Measurements from ENCODE around the gene LMO4. TPM values are rescaled to one million over a fixed set of nuclear protein-coding genes. Genes with fewer than 3 reads are reported as not detected.

The LMO4 gene
- total RNA-seq, 1 donor from 2014 or later: 37.1 TPM

DNA sequence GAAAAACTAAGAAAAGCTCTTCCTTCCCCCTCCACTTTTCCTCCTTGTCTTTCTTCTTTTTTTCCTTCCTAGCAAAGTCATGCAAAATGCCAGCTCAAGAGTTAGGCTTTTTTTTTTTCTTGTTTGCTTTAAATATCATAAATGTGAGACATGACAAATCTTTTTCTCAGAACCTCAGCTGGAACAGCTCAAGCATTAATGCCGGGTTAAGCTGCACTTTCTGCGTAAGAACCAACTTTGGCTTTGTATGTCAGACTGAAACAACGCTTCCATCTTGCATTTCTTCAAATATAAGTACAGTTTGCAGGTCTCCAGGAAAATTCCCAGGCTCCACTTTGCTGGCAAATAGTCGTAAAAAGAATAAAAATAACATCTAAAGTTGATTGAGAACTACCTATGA lies 20.7 kb upstream of the LMO4 start:
- CTCF ChIA-PET: no interaction called here
- no peak overlapping the region for H3K27ac Mint-ChIP-seq
- no peaks in the 10 kb centered on the region for H3K4me1 Mint-ChIP-seq

GRCh38 chr1:87314091-87314490 lies 14.6 kb upstream of the LMO4 start:
- Mint-ChIP-seq H3K4me3 (no peak overlapping the region), H3K27me3 (no peaks in the 10 kb centered on the region), H3K27ac (no peak overlapping the region), H3K9me3 (no peaks in the 10 kb centered on the region), H3K4me1 (peaks cover 17% of the 10 kb centered on the region), H3K36me3 (ENCODE audit: low read depth) (no peaks in the 10 kb centered on the region)
- intact Hi-C loops (cut with micrococcal nuclease): no loop called here
- DNase-seq: no peak
- no peak for ATAC-seq (ENCODE audit: low read depth)
- ChIA-PET CTCF (interaction anchor here (1.0 kb wide), 1 partner anchor 639 kb away, joined by 3 read pairs; no protein-coding TSS in a partner anchor), POLR2A (no interaction called here)
- TF ChIP-seq CTCF (IDR thresholded peaks at IDR 0.05): no peak

More for the DNA sequence above, 20.7 kb upstream of the LMO4 start:
- Mint-ChIP-seq H3K4me3 (no peak overlapping the region), H3K27me3 (peaks cover 3% of the 10 kb centered on the region), H3K36me3 (ENCODE audit: low read depth) (no peaks in the 10 kb centered on the region), H3K9me3 (no peaks in the 10 kb centered on the region)
- intact Hi-C loops (cut with micrococcal nuclease): no loop called here
- ATAC-seq (ENCODE audit: low read depth): no peak
- POLR2A ChIA-PET: no interaction called here
- TF ChIP-seq CTCF (IDR thresholded peaks at IDR 0.05): no peak
- DNase-seq: no peak

DNA sequence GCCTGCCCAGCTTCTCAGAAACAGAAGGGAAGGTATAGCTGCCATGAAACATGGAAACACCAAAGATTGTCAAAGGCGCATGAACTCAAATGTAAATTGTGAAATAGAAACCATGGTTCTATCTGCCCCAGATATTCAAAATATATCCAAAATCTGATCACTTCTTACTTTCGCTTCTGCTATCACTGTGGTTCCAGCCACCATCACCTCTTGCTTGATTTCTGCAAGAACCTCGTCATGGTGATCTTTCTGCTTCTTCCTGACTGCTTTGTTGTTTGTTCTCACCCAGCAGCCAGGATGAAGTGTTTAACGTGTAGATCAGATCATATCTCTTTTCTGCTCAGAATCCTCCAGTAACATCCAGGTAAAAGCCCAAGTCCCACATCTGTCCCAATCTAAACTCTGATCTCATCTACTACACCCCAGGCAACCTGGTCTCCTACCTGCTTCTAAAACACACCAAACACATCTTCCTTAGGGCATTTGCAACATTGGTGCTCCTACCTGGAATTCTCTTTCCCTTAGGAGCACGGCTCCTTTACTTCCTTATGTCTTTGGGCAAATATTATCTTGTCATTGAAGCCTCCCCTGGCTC lies 10.5 kb upstream of the LMO4 start:
- Mint-ChIP-seq H3K4me1 (peaks cover 17% of the 10 kb centered on the region), H3K4me3 (peak overlapping the region; percentile 29), H3K27me3 (no peaks in the 10 kb centered on the region), H3K27ac (no peak overlapping the region), H3K9me3 (no peaks in the 10 kb centered on the region), H3K36me3 (ENCODE audit: low read depth) (no peaks in the 10 kb centered on the region)
- DNase-seq: no peak
- ChIA-PET CTCF (interaction anchor here (0.7 kb wide), 1 partner anchor 10 kb away, joined by 3 read pairs; no protein-coding TSS in a partner anchor), POLR2A (interaction anchor here (1.6 kb wide), 1 partner anchor 11 kb away, joined by 9 read pairs; the partner anchor contains the start of gene LMO4)
- intact Hi-C loops (cut with micrococcal nuclease): no loop called here
- TF ChIP-seq CTCF (IDR thresholded peaks at IDR 0.05): no peak
- ATAC-seq (ENCODE audit: low read depth): peak; percentile 47

DNA sequence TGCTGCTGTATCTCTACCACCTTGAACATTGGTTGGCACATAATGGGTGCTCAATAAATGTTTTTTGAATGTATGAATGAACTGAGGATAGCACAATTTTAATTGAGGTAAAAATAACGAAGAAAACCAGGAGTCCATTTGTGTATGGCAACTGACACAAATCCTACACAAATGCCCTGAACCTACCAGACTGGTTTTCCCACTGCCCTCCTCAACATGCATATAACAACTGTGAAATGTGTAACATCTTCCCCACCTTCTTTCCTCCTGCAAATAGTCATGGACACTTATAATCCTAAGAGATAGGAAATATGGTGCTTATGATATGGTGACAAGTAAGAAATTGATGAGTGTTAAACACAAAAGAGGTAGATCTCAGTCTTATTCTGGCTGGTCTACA lies 9.9 kb upstream of the LMO4 start:
- H3K27ac Mint-ChIP-seq: no peak overlapping the region
- peaks cover 17% of the 10 kb centered on the region for H3K4me1 Mint-ChIP-seq
- no peaks in the 10 kb centered on the region for H3K36me3 Mint-ChIP-seq (ENCODE audit: low read depth)
- intact Hi-C loops (cut with micrococcal nuclease): no loop called here
- no peaks in the 10 kb centered on the region for H3K27me3 Mint-ChIP-seq
- ChIA-PET CTCF (no interaction called here), POLR2A (no interaction called here)
- no peaks in the 10 kb centered on the region for H3K9me3 Mint-ChIP-seq
- TF ChIP-seq CTCF (IDR thresholded peaks at IDR 0.05): no peak
- ATAC-seq (ENCODE audit: low read depth): no peak
- DNase-seq: no peak
- H3K4me3 Mint-ChIP-seq: no peak overlapping the region

GRCh38 chr1:87325982-87326738 lies 2.5 kb upstream of the LMO4 start:
- Mint-ChIP-seq H3K4me1 (peaks cover 30% of the 10 kb centered on the region), H3K27me3 (no peaks in the 10 kb centered on the region), H3K36me3 (ENCODE audit: low read depth) (peaks cover 10% of the 10 kb centered on the region), H3K9me3 (no peaks in the 10 kb centered on the region), H3K27ac (peak overlapping the region; percentile 81), H3K4me3 (peak overlapping the region; percentile 66)
- ATAC-seq (ENCODE audit: low read depth) (no peak), DNase-seq (no peak)
- intact Hi-C loops (cut with micrococcal nuclease): loop anchor here (1.0 to 5.0 kb wide), 10 partner anchors 33 to 1619 kb away; partner anchors contain the start of gene ZNHIT6
- ChIA-PET CTCF (interaction anchor here (0.7 to 6.9 kb wide), 12 partner anchors 8 to 866 kb away, joined by 3 to 82 read pairs (median 4); no protein-coding TSS in a partner anchor), POLR2A (interaction anchor here (1.0 to 1.2 kb wide), 3 partner anchors 8 to 628 kb away, joined by 3 to 6 read pairs (median 5); no protein-coding TSS in a partner anchor)
- TF ChIP-seq CTCF (IDR thresholded peaks at IDR 0.05): peak; percentile 65
